AG04450 (cell line): ENCODE data around the gene POU6F1. TPM values are rescaled to one million over a fixed set of nuclear protein-coding genes. Genes with fewer than 3 reads are reported as not detected.

Experiments used
- CTCF ChIA-PET: fragments of 300-600, 350-600 bp; formaldehyde crosslinking; extraction: SDS; loops from one replicate; lab custom pipeline; 2022; ENCODE audit warnings: antibody characterized with exemption, inconsistent platforms; lab: Charles Lee
- POLR2A ChIA-PET: fragments of 350-600 bp; formaldehyde crosslinking; extraction: SDS; loops from one replicate; lab custom pipeline; 2021; ENCODE audit warnings: antibody characterized with exemption, inconsistent platforms; lab: Yijun Ruan, JAX
- DNase-seq: peaks from one replicate; pipeline ENCODE4 v3.0.0-alpha.2; 2011; ENCODE audit warnings: low read depth, low spot score
- H3K27ac ChIP-seq: one replicate; pipeline ENCODE4 v1.5.1; 2012; ENCODE audit warnings: low read depth, low read length, control low read depth
- H3K27me3 ChIP-seq: one replicate; pipeline ENCODE4 v1.6.0; 2012; ENCODE audit warnings: low read length; ENCODE audit not compliant: control insufficient read depth, insufficient read depth
- H3K4me3 ChIP-seq: 2 replicates; pipeline ENCODE4 v1.5.1; 2011; ENCODE audit warnings: mild to moderate bottlenecking, low read depth, low read length, control low read depth
- H3K9me3 ChIP-seq: 2 replicates; pipeline ENCODE4 v1.5.1; 2012; ENCODE audit warnings: low read length; ENCODE audit not compliant: control insufficient read depth, insufficient read depth
- CTCF ChIP-seq: IDR thresholded peaks from 2 replicates; pipeline ENCODE4 v1.5.1; 2011; ENCODE audit warnings: low read depth, low read length, control low read depth, inconsistent platforms
- polyA plus RNA-seq: library from polyadenylated mRNA; depleted of rRNA; stranded (reverse); fragments of >200 nt; gene quantifications from 2 replicates; pipeline ENCODE4 v1.2.3, GENCODE V29; 2011

Gene POU6F1
- polyA plus RNA-seq, 1 experiment: 3.1 TPM

GRCh38 chr12:51238510-51239334 is 20.9 kb upstream of the POU6F1 start, which contains the start of gene DAZAP2:
Gene DAZAP2 (plus strand): TSS chr12:51238826. CDS start chr12:51238908, 82 bp downstream.
- Histone ChIP-seq H3K4me3 (peak within 1 kb of the TSS; percentile 100), H3K9me3 (peaks cover 4% of the 10 kb centered on the region; the same call in 1 of the 2 replicates), H3K27ac (peak within 1 kb of the TSS; percentile 100), H3K27me3 (no peaks in the 10 kb centered on the region)
- ChIA-PET CTCF (interaction anchor here (0.9 to 1.7 kb wide), 2 partner anchors 21 to 103 kb away, joined by 6 to 9 read pairs; partner anchors contain the start of gene POU6F1), POLR2A (interaction anchor here (0.6 to 1.8 kb wide), 15 partner anchors 8 to 412 kb away, joined by 3 to 21 read pairs (median 5); partner anchors contain the start of genes POU6F1 and SMAGP)
- peak; percentile 85 for DNase-seq
- TF ChIP-seq CTCF: peak; percentile 20

- ChIA-PET CTCF (interaction anchor here (0.9 to 1.7 kb wide), 3 partner anchors 20 to 191 kb away, joined by 3 to 9 read pairs (median 6); partner anchors contain the start of gene POU6F1), POLR2A (interaction anchor here (0.6 to 1.8 kb wide), 12 partner anchors 8 to 412 kb away, joined by 3 to 21 read pairs (median 6); partner anchors contain the start of genes POU6F1 and SMAGP)
- no peak for TF ChIP-seq CTCF
- peak overlapping the region; percentile 100 for H3K4me3 ChIP-seq
- H3K9me3 ChIP-seq: peaks cover 4% of the 10 kb centered on the region; the same call in 1 of the 2 replicates
- H3K27ac ChIP-seq: no peak overlapping the region
- no peak for DNase-seq
- H3K27me3 ChIP-seq: no peaks in the 10 kb centered on the region
Measured at GRCh38 chr12:51238037-51238509, 20.2 kb upstream of the POU6F1 start.

GRCh38 chr12:51234530-51234929 is 16.7 kb upstream of the POU6F1 start:
- ChIA-PET POLR2A (no interaction called here), CTCF (no interaction called here)
- H3K9me3 ChIP-seq: peaks cover 4% of the 10 kb centered on the region; the same call in 1 of the 2 replicates
- H3K4me3 ChIP-seq: no peak overlapping the region
- H3K27me3 ChIP-seq: no peaks in the 10 kb centered on the region
- no peak for TF ChIP-seq CTCF
- no peak for DNase-seq
- no peak overlapping the region for H3K27ac ChIP-seq

- CTCF ChIA-PET: interaction anchor here (0.7 kb wide), 1 partner anchor 265 kb away, joined by 3 read pairs; no protein-coding TSS in a partner anchor
- Histone ChIP-seq H3K4me3 (no peak overlapping the region), H3K9me3 (no peaks in the 10 kb centered on the region), H3K27ac (no peak overlapping the region), H3K27me3 (no peaks in the 10 kb centered on the region)
- DNase-seq: no peak
- POLR2A ChIA-PET: no interaction called here
- TF ChIP-seq CTCF: no peak
Measured at GRCh38 chr12:51232642-51233041, 14.8 kb upstream of the POU6F1 start.
